Neural crest cell (in vitro differentiated cells): ENCODE measurements around the gene RAB1B. TPM values are rescaled to one million over a fixed set of nuclear protein-coding genes. Genes with fewer than 3 reads are reported as not detected.
"Not testable (repeated sequence)": the region's sequence is repeated elsewhere in the genome, so short reads cannot be mapped to it uniquely, and the experiment has no call there.

ENCODE experiments used
- DNase-seq: peaks from one replicate; pipeline ENCODE4 v3.0.0; 2021; ENCODE audit warnings: low read depth, mixed read lengths, low spot score
- H3K27ac Mint-ChIP-seq: one replicate; pipeline ENCODE4 v1.8.0; 2021; ENCODE audit warnings: mild to moderate bottlenecking, mixed read lengths; ENCODE audit not compliant: unreplicated experiment
- H3K27me3 Mint-ChIP-seq: 2 replicates; pipeline ENCODE4 v1.8.0; 2021; ENCODE audit warnings: low read depth, mild to moderate bottlenecking, mixed read lengths
- H3K36me3 Mint-ChIP-seq: 2 replicates; pipeline ENCODE4 v1.8.0; 2021; ENCODE audit warnings: low read depth, mild to moderate bottlenecking, mixed read lengths
- H3K4me1 Mint-ChIP-seq: 2 replicates; pipeline ENCODE4 v1.8.0; 2021; ENCODE audit warnings: mixed read lengths
- H3K4me3 Mint-ChIP-seq: one replicate; pipeline ENCODE4 v1.8.0; 2021; ENCODE audit warnings: mild to moderate bottlenecking, mixed read lengths
- H3K9me3 Mint-ChIP-seq: 2 replicates; pipeline ENCODE4 v1.8.0; 2021; ENCODE audit warnings: mixed read lengths
- CTCF ChIP-seq: fragments of 200-600 bp; sonication (generic); conservative IDR thresholded peaks from 2 replicates; pipeline ENCODE4 v1.5.0; 2021; ENCODE audit warnings: antibody characterized with exemption, mild to moderate bottlenecking
- total RNA-seq: library from RNA; stranded (reverse); gene quantifications from 2 replicates; pipeline ENCODE4 v1.2.1, GENCODE V29; 2021

The RAB1B gene
- total RNA-seq, 1 donor from 2014 or later: 116 TPM

GRCh38 chr11:66275396-66275795 lies 7.0 kb downstream of the RAB1B start:
- H3K4me3 Mint-ChIP-seq: peak overlapping the region; percentile 66
- H3K27ac Mint-ChIP-seq: no peak overlapping the region
- TF ChIP-seq CTCF: no peak
- H3K9me3 Mint-ChIP-seq: no peaks in the 10 kb centered on the region
- peaks cover 11% of the 10 kb centered on the region for H3K27me3 Mint-ChIP-seq
- no peak for DNase-seq
- H3K36me3 Mint-ChIP-seq: peaks cover 5% of the 10 kb centered on the region
- peaks cover 19% of the 10 kb centered on the region for H3K4me1 Mint-ChIP-seq

GRCh38 chr11:66275984-66276612 lies 7.7 kb downstream of the RAB1B start:
- H3K9me3 Mint-ChIP-seq: no peaks in the 10 kb centered on the region
- peaks cover 2% of the 10 kb centered on the region for H3K36me3 Mint-ChIP-seq
- H3K4me3 Mint-ChIP-seq: peak overlapping the region; percentile 66
- no peak for DNase-seq
- TF ChIP-seq CTCF: no peak
- H3K4me1 Mint-ChIP-seq: peaks cover 23% of the 10 kb centered on the region
- H3K27ac Mint-ChIP-seq: no peak overlapping the region
- H3K27me3 Mint-ChIP-seq: peaks cover 15% of the 10 kb centered on the region

GRCh38 chr11:66276619-66277018 lies 8.2 kb downstream of the RAB1B start:
- H3K4me1 Mint-ChIP-seq: peaks cover 29% of the 10 kb centered on the region
- peak overlapping the region; percentile 66 for H3K4me3 Mint-ChIP-seq

GRCh38 chr11:66277064-66277463 lies 8.6 kb downstream of the RAB1B start:
- DNase-seq, H3K9me3 Mint-ChIP-seq, H3K36me3 Mint-ChIP-seq: not testable (repeated sequence)
- H3K27ac Mint-ChIP-seq: peak overlapping the region; percentile 12
- H3K4me3 Mint-ChIP-seq: peak overlapping the region; percentile 66
- H3K27me3 Mint-ChIP-seq: peaks cover 20% of the 10 kb centered on the region
- peaks cover 33% of the 10 kb centered on the region for H3K4me1 Mint-ChIP-seq

More at GRCh38 chr11:66276619-66277018, 8.2 kb downstream of the RAB1B start:
- peaks cover 20% of the 10 kb centered on the region for H3K27me3 Mint-ChIP-seq
- H3K9me3 Mint-ChIP-seq, H3K27ac Mint-ChIP-seq, DNase-seq, H3K36me3 Mint-ChIP-seq: not testable (repeated sequence)

GRCh38 chr11:66277471-66278362 lies 9.3 kb downstream of the RAB1B start, which contains the start of gene CNIH2:
Gene CNIH2, plus strand, starts transcription at chr11:66278175. Its CDS starts 282 bp downstream, at chr11:66278457.
- peak; percentile 48 for DNase-seq
- Mint-ChIP-seq H3K9me3 (no peaks in the 10 kb centered on the region), H3K4me1 (peaks cover 40% of the 10 kb centered on the region), H3K27ac (peak within 1 kb of the TSS; percentile 19), H3K36me3 (peaks cover 2% of the 10 kb centered on the region), H3K4me3 (peak within 1 kb of the TSS; percentile 90), H3K27me3 (peaks cover 20% of the 10 kb centered on the region)
- no peak for TF ChIP-seq CTCF

GRCh38 chr11:66278363-66279091 lies 10.1 kb downstream of the RAB1B start:
- TF ChIP-seq CTCF: no peak
- Mint-ChIP-seq H3K27ac (peak overlapping the region; percentile 19), H3K36me3 (no peaks in the 10 kb centered on the region), H3K9me3 (no peaks in the 10 kb centered on the region), H3K4me1 (peaks cover 46% of the 10 kb centered on the region), H3K27me3 (peaks cover 20% of the 10 kb centered on the region), H3K4me3 (peak overlapping the region; percentile 90)
- DNase-seq: no peak
